GM12865 (cell line): ENCODE data around the gene CLASP1.

Experiments
- DNase-seq: peaks from one replicate; pipeline ENCODE4 v3.0.0; 2010; ENCODE audit warnings: low read depth
- H3K4me3 ChIP-seq: 2 replicates; pipeline ENCODE4 v1.5.1; 2011; ENCODE audit warnings: mild to moderate bottlenecking, low read depth, low read length, control low read depth
- CTCF ChIP-seq: IDR thresholded peaks from 2 replicates; pipeline ENCODE4 v1.5.1; 2011; ENCODE audit warnings: low read length, control low read depth, low read depth, inconsistent platforms; ENCODE audit not compliant: insufficient read depth; ENCODE audit errors: missing control alignments

The CLASP1 gene

DNA sequence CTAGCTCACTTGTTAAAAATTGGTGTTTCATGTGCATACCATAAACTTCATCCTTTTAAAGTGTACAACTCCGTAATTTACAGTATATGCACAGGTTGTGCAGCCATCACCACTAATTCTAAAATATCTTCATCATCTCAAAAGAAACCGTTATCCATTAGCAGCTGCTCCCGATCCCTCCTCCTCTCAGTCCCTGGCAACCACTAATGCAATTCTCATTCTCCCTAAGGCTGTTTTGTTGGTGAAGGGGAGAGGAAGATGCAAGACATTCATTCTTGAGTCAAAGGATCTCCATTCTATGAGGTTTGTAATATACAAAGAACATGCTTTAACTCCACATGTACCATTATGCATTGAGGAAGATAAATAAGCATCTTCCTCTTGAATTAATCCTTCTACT lies 70.0 kb downstream of the CLASP1 start:
- TF ChIP-seq CTCF = no peak
- no peak for DNase-seq
- no peak overlapping the region for H3K4me3 ChIP-seq

DNA sequence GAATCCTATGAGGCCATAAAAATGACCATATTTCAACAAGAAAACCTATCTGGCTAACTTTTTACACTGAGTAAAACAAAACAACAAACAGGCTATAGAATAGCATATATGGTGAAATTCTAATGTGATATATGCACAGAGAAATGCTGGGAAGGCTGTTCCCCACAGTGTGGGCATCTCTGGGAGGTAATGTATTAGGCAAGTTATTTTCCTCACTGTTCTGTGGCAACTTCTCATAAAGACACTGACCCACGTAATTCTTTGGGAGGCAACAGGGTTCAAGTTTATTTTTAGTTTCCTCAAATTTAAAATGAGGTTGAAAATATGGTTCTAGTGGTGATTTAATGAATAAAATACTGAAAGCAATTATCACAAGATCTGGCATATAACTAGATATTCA lies 71.9 kb downstream of the CLASP1 start:
- no peak for DNase-seq
- TF ChIP-seq CTCF = no peak
- no peak overlapping the region for H3K4me3 ChIP-seq

GRCh38 chr2:121576263-121576662 lies 73.0 kb downstream of the CLASP1 start:
- DNase-seq = no peak
- H3K4me3 ChIP-seq = no peak overlapping the region
- TF ChIP-seq CTCF = no peak

- no peak for DNase-seq
- TF ChIP-seq CTCF = no peak
- H3K4me3 ChIP-seq = no peak overlapping the region
These were observed 73.5 kb downstream of the CLASP1 start for GRCh38 chr2:121575800-121576199.

DNA sequence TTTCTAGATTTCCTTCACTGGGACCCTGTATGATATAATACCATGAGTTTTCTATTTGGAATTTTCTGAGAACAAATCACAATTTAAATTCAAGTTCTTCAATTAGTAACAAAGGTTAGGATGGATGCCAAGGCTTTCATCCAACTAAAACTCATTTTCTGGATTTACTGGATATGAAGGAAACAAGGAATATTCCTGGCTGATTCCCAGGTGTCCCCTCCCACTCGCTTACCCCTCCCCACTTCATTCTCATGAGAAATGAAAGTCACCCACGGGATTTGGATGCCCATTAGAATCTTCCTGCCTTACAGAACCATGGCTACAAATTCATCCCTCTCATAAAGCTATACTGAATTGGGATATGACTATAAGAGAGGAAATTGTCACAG lies 78.6 kb downstream of the CLASP1 start:
- no peak overlapping the region for H3K4me3 ChIP-seq
- DNase-seq = no peak
- TF ChIP-seq CTCF = no peak

- no peak for TF ChIP-seq CTCF
- DNase-seq = no peak
These were observed 79.1 kb downstream of the CLASP1 start for GRCh38 chr2:121570036-121570666.

GRCh38 chr2:121567957-121568409 lies 81.3 kb downstream of the CLASP1 start:
- TF ChIP-seq CTCF = no peak
- H3K4me3 ChIP-seq = no peak overlapping the region
- no peak for DNase-seq

More at GRCh38 chr2:121570036-121570666, 79.1 kb downstream of the CLASP1 start:
- H3K4me3 ChIP-seq = no peak overlapping the region
